Psoas muscle (tissue), 8 donors: Measurements from ENCODE around the gene ZRANB1. TPM values are rescaled to one million over a fixed set of nuclear protein-coding genes. Genes with fewer than 3 reads are reported as not detected.

ENCODE experiments used
- ATAC-seq, 4 donors: fragments of 200-7000 bp; cut with Tn5 transposase; one replicate each; pipeline ENCODE4 v1.9.1; 2020; ENCODE audit warnings: moderate library complexity in 3 of 4, mild to moderate bottlenecking in 2 of 4
- DNase-seq, 2 donors: peaks; one replicate each; pipeline ENCODE4 v3.0.0-alpha.2; 2020
- H3K27ac ChIP-seq: fragments of 200-600 bp; one replicate; pipeline ENCODE4 v1.8.0; 2022
- H3K27me3 ChIP-seq, 3 donors: fragments of 200-600 bp in 1 of 3; one replicate each; pipeline versions ENCODE4 v1.6.1 to v1.8.0; 2013 to 2022; ENCODE audit warnings: low read length in 2 of 3, mild to moderate bottlenecking in 2 of 3, moderate library complexity in 1 of 3; ENCODE audit not compliant: insufficient read depth in 3 of 3
- H3K36me3 ChIP-seq, 2 donors: fragments of 200-600 bp in 1 of 2; one replicate each; pipeline versions ENCODE4 v1.6.1 to v1.8.0; 2013 to 2022; ENCODE audit warnings: low read depth in 1 of 2, mild to moderate bottlenecking in 1 of 2, moderate library complexity in 1 of 2; ENCODE audit not compliant: insufficient read depth in 1 of 2
- H3K4me1 ChIP-seq: fragments of 200-600 bp; one replicate; pipeline ENCODE4 v1.8.0; 2022
- H3K4me3 ChIP-seq: fragments of 200-600 bp; one replicate; pipeline ENCODE4 v1.8.0; 2022; ENCODE audit warnings: mild to moderate bottlenecking
- H3K9me3 ChIP-seq: fragments of 200-600 bp; one replicate; pipeline ENCODE4 v1.8.0; 2022
- WGBS, 3 donors: extraction: QIAGEN DNeasy Blood & Tissue Kit; methylation state at CpG; one replicate each; pipeline versions ENCODE4 v1.1.6 to v1.1.7; 2013; 5-methylcytosine and 5-hydroxymethylcytosine counted together
- intact Hi-C, 2 donors: fragments of 100-400 bp; cut with DNase I; formaldehyde crosslinking; loops; one replicate each; pipeline versions ENCODE4 v1.11.0 to v1.14.2; 2022
- polyA plus RNA-seq, 3 donors: library from polyadenylated mRNA; stranded (reverse); fragments of 200-250 nt; gene quantifications; one replicate each; pipeline ENCODE4 v1.2.3, GENCODE V29; 2013
- total RNA-seq, 4 donors: library from RNA; stranded (reverse); fragmentation: NEBNext Ultra II Directional in 2 of 4; extraction: Animal tissue kit (Norgen Biotek cat#: 25700) in 2 of 4; gene quantifications; one replicate each; pipeline versions ENCODE4 v1.2.1 to v1.2.4, GENCODE V29; 2021 to 2023
- TF ChIP-seq, protein P1 (sequence below): fragments of 200-600 bp; IDR thresholded peaks from one replicate; pipeline ENCODE4 v1.8.0; 2022; ENCODE audit warnings: antibody characterized with exemption
- donor health status: healthy with polysubstance abuse.
- donor health status: DM: no; HTN: no; CAD: no; lungs with moderate emphysema.
- donor health status: Bipolar disorder and iron deficiency.
- donor health status: healthy.
- donor health status: DM: yes; HTN: yes; CAD: no.
- donor health status: DM: no; HTN: no; CAD: no.
- donor health status: DM: no; HTN: no; CAD: no.
- donor health status: DM: yes; HTN: yes; CAD: no.

Gene ZRANB1
- total and polyA plus RNA-seq, 7 donors, result 20.9 to 115 (median 57.3) TPM

- Histone ChIP-seq H3K4me1 (peaks cover 69% of the 10 kb centered on the region), H3K36me3 (no peaks in the 10 kb centered on the region), H3K4me3 (no peak overlapping the region), H3K9me3 (no peaks in the 10 kb centered on the region), H3K27me3 (no peaks in the 10 kb centered on the region), H3K27ac (peak overlapping the region; percentile 14)
- intact Hi-C loops, result no loop called here
- no peak for DNase-seq
- TF ChIP-seq, protein P1, sequence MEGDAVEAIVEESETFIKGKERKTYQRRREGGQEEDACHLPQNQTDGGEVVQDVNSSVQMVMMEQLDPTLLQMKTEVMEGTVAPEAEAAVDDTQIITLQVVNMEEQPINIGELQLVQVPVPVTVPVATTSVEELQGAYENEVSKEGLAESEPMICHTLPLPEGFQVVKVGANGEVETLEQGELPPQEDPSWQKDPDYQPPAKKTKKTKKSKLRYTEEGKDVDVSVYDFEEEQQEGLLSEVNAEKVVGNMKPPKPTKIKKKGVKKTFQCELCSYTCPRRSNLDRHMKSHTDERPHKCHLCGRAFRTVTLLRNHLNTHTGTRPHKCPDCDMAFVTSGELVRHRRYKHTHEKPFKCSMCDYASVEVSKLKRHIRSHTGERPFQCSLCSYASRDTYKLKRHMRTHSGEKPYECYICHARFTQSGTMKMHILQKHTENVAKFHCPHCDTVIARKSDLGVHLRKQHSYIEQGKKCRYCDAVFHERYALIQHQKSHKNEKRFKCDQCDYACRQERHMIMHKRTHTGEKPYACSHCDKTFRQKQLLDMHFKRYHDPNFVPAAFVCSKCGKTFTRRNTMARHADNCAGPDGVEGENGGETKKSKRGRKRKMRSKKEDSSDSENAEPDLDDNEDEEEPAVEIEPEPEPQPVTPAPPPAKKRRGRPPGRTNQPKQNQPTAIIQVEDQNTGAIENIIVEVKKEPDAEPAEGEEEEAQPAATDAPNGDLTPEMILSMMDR, result no peak
- 61 to 82% (median 66%) methylated on average over 4 of the region's 4 CpGs for WGBS, 3 donors
- ATAC-seq, result no peak
Measured at GRCh38 chr10:124961248-124961570, 19.3 kb downstream of the ZRANB1 start.

GRCh38 chr10:124962421-124962820 is 20.5 kb downstream of the ZRANB1 start:
- 84 to 95% (median 92%) methylated on average over 3 of the region's 3 CpGs for WGBS, 3 donors
- H3K36me3 ChIP-seq, result peaks cover 1 to 10% of the 10 kb centered on the region in 2 donors
- no peaks in the 10 kb centered on the region for H3K27me3 ChIP-seq
- DNase-seq (no peak), ATAC-seq (no peak)
- H3K4me3 ChIP-seq, result no peak overlapping the region
- peak overlapping the region; percentile 48 for H3K27ac ChIP-seq
- H3K9me3 ChIP-seq, result no peaks in the 10 kb centered on the region
- intact Hi-C loops, result no loop called here
- TF ChIP-seq, protein P1, result no peak
- peaks cover 65% of the 10 kb centered on the region for H3K4me1 ChIP-seq

DNA sequence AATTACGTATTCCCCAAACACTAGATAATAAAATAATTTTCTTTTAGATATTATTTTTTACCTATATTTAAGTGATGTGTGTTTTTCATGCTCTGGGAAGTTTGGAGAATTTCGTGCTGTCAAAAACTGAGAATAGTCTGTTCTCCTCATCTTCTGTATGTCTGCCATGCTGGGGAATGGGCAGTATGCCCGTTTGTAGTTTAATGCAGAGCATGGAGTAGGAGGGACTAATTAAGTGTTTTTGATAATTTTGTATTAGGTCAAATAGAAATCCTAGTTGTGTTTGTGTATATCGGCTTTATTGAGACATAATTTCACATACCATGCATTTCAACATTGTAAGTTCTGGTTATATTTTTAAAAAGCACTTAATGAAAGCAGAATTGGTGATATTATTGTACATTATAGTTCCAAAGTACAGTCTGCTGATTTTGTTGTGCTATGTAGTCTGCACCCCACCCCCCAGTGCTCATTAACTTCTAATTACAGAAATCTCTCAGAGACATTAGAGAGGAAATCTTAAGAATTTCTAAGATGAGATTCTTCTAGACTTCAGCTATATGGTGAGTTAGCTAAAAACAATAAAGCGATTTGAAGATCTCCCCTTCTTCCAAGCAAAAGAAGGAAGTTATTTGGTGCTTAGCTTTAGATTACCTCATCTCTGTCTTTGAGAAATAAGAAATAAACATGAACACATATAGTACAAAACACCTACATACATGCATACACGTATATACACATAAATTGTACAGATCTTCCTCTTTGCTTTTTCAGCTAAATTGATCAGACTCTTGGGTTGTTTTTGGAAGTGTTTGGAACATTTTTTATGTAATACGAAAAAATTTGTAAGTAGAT is 22.2 kb downstream of the ZRANB1 start:
- intact Hi-C loops, result no loop called here
- no peak for ATAC-seq
- no peak overlapping the region for H3K4me3 ChIP-seq
- no peak overlapping the region for H3K27ac ChIP-seq
- TF ChIP-seq, protein P1, result no peak
- H3K9me3 ChIP-seq, result no peaks in the 10 kb centered on the region
- DNase-seq, result no peak
- WGBS, 3 donors, result 79 to 89% (median 80%) methylated on average over 7 of the region's 7 CpGs
- peaks cover 58% of the 10 kb centered on the region for H3K4me1 ChIP-seq
- peaks cover 6 to 23% of the 10 kb centered on the region in 2 donors for H3K36me3 ChIP-seq
- no peaks in the 10 kb centered on the region for H3K27me3 ChIP-seq

DNA sequence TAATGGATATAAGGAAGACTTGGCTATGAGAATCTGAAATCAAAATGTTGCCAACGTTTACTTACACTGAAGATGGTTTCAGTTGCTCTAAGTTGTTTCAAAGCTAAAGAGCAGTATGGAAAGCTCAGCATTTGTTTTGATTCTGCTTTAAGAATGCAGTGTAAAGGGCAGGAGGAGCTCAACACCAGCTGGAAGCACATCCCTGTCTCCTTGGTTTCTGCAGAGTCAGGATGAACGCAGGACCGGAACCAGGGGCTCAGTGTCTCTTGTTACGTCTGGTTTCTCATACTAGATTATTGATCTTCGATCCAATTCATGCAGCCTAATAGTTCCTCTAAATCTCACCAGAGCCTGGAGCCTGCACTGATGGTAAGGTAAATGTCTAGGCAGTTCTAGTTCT is 24.1 kb downstream of the ZRANB1 start:
- H3K4me3 ChIP-seq, result no peak overlapping the region
- TF ChIP-seq, protein P1, result no peak
- DNase-seq, result no peak
- no peaks in the 10 kb centered on the region for H3K27me3 ChIP-seq
- peak in 1 of 4 donors; percentile 20 for ATAC-seq
- H3K36me3 ChIP-seq, result peaks cover 6 to 30% of the 10 kb centered on the region in 2 donors
- H3K27ac ChIP-seq, result no peak overlapping the region
- 44 to 65% (median 46%) methylated on average over 5 of the region's 5 CpGs for WGBS, 3 donors
- no peaks in the 10 kb centered on the region for H3K9me3 ChIP-seq
- H3K4me1 ChIP-seq, result peaks cover 61% of the 10 kb centered on the region
- intact Hi-C loops, result no loop called here
